Peyer's patch (tissue), 4 donors: Measurements from ENCODE around the gene CAPRIN1.

Experiments
- POLR2A ChIP-seq, 2 donors: fragments of 450-650 bp; IDR thresholded peaks; one replicate each; pipeline ENCODE4 v1.5.1; 2017; ENCODE audit warnings: antibody characterized with exemption in 2 of 2, mild to moderate bottlenecking in 2 of 2, moderate library complexity in 2 of 2
- TF ChIP-seq, protein P1 (sequence below), 6 experiments: fragments of 450-650 bp in 4 of 6; fragments of 200-600 bp in 2 of 6; sonication (generic) in 1 of 6; IDR thresholded peaks; one replicate each; pipeline ENCODE4 v1.5.1; 2017 to 2019; ENCODE audit warnings: antibody characterized with exemption in 6 of 6, mild to moderate bottlenecking in 3 of 6, moderate library complexity in 1 of 6

DNA sequence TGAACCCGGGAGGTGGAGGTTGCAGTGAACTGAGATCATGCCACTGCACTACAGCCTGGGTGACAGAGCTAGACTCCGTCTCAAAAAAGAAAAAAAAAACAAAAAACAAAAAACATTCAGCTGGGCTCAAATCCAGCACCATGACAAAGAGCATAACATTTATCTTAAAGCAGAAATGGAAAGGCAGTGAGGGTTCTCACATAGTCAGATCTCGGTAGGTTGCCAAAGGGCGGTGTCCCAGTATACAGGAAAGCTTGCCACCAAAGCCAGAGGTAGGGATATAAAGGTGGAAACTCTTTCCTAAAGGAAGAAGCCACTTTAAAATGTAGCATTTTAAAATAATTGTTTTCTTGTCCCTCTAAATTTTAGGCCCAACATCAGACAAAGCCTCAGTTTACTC is 22.4 kb upstream of the CAPRIN1 start:
- TF ChIP-seq, protein P1, sequence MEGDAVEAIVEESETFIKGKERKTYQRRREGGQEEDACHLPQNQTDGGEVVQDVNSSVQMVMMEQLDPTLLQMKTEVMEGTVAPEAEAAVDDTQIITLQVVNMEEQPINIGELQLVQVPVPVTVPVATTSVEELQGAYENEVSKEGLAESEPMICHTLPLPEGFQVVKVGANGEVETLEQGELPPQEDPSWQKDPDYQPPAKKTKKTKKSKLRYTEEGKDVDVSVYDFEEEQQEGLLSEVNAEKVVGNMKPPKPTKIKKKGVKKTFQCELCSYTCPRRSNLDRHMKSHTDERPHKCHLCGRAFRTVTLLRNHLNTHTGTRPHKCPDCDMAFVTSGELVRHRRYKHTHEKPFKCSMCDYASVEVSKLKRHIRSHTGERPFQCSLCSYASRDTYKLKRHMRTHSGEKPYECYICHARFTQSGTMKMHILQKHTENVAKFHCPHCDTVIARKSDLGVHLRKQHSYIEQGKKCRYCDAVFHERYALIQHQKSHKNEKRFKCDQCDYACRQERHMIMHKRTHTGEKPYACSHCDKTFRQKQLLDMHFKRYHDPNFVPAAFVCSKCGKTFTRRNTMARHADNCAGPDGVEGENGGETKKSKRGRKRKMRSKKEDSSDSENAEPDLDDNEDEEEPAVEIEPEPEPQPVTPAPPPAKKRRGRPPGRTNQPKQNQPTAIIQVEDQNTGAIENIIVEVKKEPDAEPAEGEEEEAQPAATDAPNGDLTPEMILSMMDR (IDR thresholded peaks at IDR 0.05), result no peak
- TF ChIP-seq POLR2A (IDR thresholded peaks at IDR 0.05), result no peak
